Neural crest cell (in vitro differentiated cells): ENCODE results near the gene FER1L5. TPM values are rescaled to one million over a fixed set of nuclear protein-coding genes. Genes with fewer than 3 reads are reported as not detected.
A peak's percentile ranks its signal among the peaks of the same experiment; 100 is the strongest.

Experiments
- DNase-seq: peaks from one replicate; pipeline ENCODE4 v3.0.0; 2021; ENCODE audit warnings: low read depth, mixed read lengths, low spot score
- H3K27ac Mint-ChIP-seq: one replicate; pipeline ENCODE4 v1.8.0; 2021; ENCODE audit warnings: mild to moderate bottlenecking, mixed read lengths; ENCODE audit not compliant: unreplicated experiment
- H3K27me3 Mint-ChIP-seq: 2 replicates; pipeline ENCODE4 v1.8.0; 2021; ENCODE audit warnings: low read depth, mild to moderate bottlenecking, mixed read lengths
- H3K36me3 Mint-ChIP-seq: 2 replicates; pipeline ENCODE4 v1.8.0; 2021; ENCODE audit warnings: low read depth, mild to moderate bottlenecking, mixed read lengths
- H3K4me1 Mint-ChIP-seq: 2 replicates; pipeline ENCODE4 v1.8.0; 2021; ENCODE audit warnings: mixed read lengths
- H3K4me3 Mint-ChIP-seq: one replicate; pipeline ENCODE4 v1.8.0; 2021; ENCODE audit warnings: mild to moderate bottlenecking, mixed read lengths
- H3K9me3 Mint-ChIP-seq: 2 replicates; pipeline ENCODE4 v1.8.0; 2021; ENCODE audit warnings: mixed read lengths
- total RNA-seq: library from RNA; stranded (reverse); gene quantifications from 2 replicates; pipeline ENCODE4 v1.2.1, GENCODE V29; 2021
- TF ChIP-seq, protein P1 (sequence below): fragments of 200-600 bp; sonication (generic); conservative IDR thresholded peaks from 2 replicates; pipeline ENCODE4 v1.5.0; 2021; ENCODE audit warnings: antibody characterized with exemption, mild to moderate bottlenecking

FER1L5 gene
- total RNA-seq, 1 donor from 2014 or later: 0.89 TPM

DNA sequence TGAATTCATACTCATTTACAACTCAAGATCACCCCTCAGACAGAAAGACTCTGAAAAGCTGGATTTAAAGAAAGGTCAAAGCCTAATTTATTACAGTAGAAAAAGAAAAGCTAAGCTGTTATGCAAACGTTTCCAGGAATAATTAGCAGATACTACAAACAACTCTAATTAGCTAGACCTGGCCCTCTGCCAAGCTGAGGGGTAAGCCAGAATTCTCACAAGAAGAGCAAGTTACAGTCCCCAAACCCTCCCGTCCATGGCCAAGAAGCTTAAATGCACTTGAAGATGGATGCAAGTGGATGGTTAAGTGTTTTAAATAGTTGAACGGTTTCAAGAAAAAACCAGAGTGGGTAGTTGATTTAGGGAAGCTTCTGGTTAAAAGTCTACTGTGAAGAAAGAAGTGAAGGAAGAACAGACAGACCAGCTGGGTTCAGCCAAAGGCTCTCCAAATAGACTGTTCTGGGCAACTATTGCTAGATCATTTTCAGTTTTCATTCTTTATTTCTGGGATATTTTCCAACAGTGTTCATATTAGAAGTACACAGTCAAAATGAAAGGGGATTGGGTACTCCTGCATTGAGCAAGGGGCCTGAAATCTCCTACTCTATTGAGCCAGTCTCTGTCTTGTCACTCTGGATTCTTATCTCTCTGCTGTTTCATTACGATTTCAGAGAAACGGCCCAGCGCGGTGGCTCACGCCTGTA is 92.5 kb downstream of the FER1L5 start:
- peaks cover 19% of the 10 kb centered on the region for H3K4me1 Mint-ChIP-seq
- H3K9me3 Mint-ChIP-seq: no peaks in the 10 kb centered on the region
- TF ChIP-seq, protein P1, sequence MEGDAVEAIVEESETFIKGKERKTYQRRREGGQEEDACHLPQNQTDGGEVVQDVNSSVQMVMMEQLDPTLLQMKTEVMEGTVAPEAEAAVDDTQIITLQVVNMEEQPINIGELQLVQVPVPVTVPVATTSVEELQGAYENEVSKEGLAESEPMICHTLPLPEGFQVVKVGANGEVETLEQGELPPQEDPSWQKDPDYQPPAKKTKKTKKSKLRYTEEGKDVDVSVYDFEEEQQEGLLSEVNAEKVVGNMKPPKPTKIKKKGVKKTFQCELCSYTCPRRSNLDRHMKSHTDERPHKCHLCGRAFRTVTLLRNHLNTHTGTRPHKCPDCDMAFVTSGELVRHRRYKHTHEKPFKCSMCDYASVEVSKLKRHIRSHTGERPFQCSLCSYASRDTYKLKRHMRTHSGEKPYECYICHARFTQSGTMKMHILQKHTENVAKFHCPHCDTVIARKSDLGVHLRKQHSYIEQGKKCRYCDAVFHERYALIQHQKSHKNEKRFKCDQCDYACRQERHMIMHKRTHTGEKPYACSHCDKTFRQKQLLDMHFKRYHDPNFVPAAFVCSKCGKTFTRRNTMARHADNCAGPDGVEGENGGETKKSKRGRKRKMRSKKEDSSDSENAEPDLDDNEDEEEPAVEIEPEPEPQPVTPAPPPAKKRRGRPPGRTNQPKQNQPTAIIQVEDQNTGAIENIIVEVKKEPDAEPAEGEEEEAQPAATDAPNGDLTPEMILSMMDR: no peak
- no peaks in the 10 kb centered on the region for H3K36me3 Mint-ChIP-seq
- H3K27me3 Mint-ChIP-seq: no peaks in the 10 kb centered on the region
- no peak overlapping the region for H3K4me3 Mint-ChIP-seq
- H3K27ac Mint-ChIP-seq: no peak overlapping the region
- DNase-seq: no peak

DNA sequence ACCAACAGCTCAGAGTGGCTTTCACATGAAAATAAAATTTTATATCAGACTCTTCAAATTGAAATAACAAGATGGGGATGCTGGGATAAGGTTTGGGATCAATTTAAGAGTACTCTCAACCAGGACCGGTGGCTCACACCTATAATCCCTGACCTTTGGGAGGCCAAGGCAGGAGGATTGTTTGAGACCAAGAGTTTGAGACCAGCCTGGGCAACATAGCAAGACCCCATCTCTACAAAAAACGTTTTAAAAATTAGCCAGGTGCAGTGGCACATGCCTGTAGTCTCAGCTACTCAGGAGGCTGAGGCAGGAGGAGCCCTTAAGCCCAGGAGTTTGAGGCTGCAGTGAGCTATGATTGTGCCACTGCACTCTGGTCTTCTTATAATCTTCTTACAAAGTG is 94.7 kb downstream of the FER1L5 start:
- Mint-ChIP-seq H3K27me3 (no peaks in the 10 kb centered on the region), H3K27ac (no peak overlapping the region), H3K4me3 (peak overlapping the region; percentile 79), H3K9me3 (no peaks in the 10 kb centered on the region), H3K36me3 (no peaks in the 10 kb centered on the region), H3K4me1 (peaks cover 25% of the 10 kb centered on the region)
- TF ChIP-seq, protein P1: no peak
- DNase-seq: no peak

DNA sequence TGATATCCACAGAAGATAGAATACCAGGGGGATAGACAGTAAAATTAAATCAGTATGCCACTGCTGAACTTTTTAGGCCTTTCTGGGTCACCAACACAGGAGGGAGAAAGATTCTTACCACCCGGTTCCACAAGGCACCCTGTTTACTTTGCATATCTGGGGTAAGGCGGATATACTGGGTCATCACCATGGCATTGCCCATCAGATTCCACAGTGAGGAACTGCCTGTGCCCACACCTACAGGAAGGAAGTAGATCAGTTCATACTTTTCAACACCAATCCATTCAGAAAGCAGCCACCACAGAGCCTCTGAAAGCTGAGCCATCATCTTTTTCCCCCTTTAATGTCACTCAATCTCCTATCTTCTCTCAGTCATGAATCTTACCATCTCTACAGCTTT is 95.3 kb downstream of the FER1L5 start:
- H3K27ac Mint-ChIP-seq: no peak overlapping the region
- no peaks in the 10 kb centered on the region for H3K27me3 Mint-ChIP-seq
- H3K4me3 Mint-ChIP-seq: peak overlapping the region; percentile 79
- TF ChIP-seq, protein P1: no peak
- H3K9me3 Mint-ChIP-seq: no peaks in the 10 kb centered on the region
- no peaks in the 10 kb centered on the region for H3K36me3 Mint-ChIP-seq
- DNase-seq: no peak
- H3K4me1 Mint-ChIP-seq: peaks cover 25% of the 10 kb centered on the region

DNA sequence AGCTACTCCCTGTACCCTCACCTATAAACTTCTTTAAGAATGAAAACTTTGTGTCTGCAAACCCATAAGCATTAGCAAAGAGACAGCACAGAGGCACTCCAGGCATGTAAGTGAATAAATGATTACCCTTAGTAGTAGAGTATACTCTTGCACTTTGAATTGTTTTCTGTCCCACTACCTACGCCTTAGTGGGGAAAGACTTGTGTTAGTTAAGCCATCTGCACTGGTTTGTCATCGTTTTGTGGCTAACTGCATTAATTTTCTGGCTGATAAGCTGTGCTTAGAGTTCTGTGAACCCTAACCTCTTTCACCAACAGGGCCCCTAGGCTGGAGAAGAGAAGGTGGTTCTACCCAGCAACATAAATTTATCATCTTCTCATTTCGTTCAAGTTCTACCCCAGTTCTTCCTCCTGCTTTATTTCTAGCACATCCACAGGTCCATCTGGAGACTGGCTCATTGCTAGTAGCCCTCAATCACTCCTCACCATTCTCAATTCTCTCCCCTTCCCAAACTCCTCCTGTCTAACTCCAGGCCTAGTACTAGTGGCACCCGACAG is 96.6 kb downstream of the FER1L5 start:
- H3K9me3 Mint-ChIP-seq: no peaks in the 10 kb centered on the region
- H3K4me3 Mint-ChIP-seq: peak overlapping the region; percentile 96
- peak overlapping the region; percentile 97 for H3K27ac Mint-ChIP-seq
- no peaks in the 10 kb centered on the region for H3K27me3 Mint-ChIP-seq
- no peaks in the 10 kb centered on the region for H3K36me3 Mint-ChIP-seq
- TF ChIP-seq, protein P1: no peak
- peaks cover 25% of the 10 kb centered on the region for H3K4me1 Mint-ChIP-seq
- no peak for DNase-seq

DNA sequence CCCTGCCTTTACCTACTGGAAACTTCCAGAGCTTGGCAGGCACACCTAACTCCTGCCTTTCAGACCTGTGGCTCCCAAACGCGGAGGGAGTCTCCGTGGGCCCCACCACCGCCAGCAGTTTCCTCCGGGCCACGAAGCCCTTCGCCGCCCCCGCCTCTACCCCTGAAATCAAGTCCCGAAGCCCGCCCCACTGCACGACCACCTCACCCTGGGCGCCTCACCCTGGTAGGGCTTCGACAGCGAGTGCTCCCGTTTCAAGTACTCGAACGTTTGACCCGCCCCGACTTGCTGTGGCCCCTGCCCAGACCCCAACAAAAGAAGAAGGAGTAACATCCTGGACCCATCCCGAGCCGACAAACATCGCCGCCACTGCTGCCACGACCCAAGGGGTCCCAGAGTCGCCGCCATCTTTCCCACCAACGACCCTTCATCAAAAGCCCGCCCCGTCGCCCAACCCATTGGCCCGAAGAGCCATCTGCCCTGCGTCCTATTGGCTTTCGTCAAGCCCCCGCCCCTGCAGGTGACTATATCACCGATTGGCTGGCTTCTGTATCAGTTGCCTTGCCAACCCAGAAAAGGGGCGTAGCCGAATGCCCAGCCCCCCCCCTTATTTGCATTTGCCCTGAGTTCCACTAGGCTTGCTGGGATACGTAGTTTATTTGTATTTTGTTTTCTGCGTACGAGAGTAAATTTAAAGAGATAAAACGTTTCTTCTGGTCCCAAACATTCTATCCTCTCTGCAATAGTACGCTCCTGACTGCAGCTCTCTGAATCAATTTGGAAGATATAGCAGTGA is 97.3 kb downstream of the FER1L5 start, which contains the start of gene LMAN2L:
Gene LMAN2L, minus strand, starts transcription at position 432 of the 796 bp plus-strand sequence. Its CDS starts 24 bp downstream, at position 408.
- H3K4me1 Mint-ChIP-seq: peaks cover 25% of the 10 kb centered on the region
- H3K36me3 Mint-ChIP-seq: no peaks in the 10 kb centered on the region
- H3K27ac Mint-ChIP-seq: peak within 1 kb of the TSS; percentile 97
- no peaks in the 10 kb centered on the region for H3K27me3 Mint-ChIP-seq
- TF ChIP-seq, protein P1: no peak
- H3K4me3 Mint-ChIP-seq: peak within 1 kb of the TSS; percentile 96
- no peaks in the 10 kb centered on the region for H3K9me3 Mint-ChIP-seq
- DNase-seq: peak; percentile 91
